ENCODE measurements around the gene ABCD4. TPM values are rescaled to one million over a fixed set of nuclear protein-coding genes. Genes with fewer than 3 reads are reported as not detected.

Gene ABCD4
- total and polyA plus RNA-seq, 4 donors = 20.4 to 34.4 (median 29.1) TPM

DNA sequence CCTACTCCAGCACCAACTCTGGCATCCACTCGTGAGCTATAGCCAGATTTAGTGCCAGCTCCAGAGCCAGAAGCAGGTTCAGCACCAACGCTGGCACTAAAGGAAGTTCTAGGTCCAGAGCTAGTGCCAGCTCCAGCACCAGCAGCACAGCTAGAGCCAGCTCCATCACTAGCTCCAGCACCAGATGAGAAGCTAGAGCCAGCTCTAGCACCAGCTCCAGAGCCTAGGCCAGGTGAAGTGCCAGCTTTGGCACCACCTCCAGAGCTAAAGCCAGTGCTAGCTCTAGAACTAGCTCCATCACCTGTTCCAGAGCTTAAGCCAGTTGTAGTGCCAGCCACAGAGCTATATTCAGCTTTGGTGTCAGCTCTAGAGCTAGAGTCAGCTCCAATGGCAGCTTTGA, 24.7 kb downstream of the ABCD4 start:
- TF ChIP-seq TAF1 (conservative IDR thresholded peaks at IDR 0.05) = no peak
- TF ChIP-seq FOXA2 (IDR thresholded peaks at IDR 0.05) = no peak
- no peak for TF ChIP-seq HNF4A (conservative IDR thresholded peaks at IDR 0.05)
- no peak for TF ChIP-seq HNF4G (IDR thresholded peaks at IDR 0.05)
- no peak for TF ChIP-seq GABPA (IDR thresholded peaks at IDR 0.05 in 1 of 2, conservative IDR thresholded peaks at IDR 0.05 in 1 of 2)
- TF ChIP-seq, protein P1, sequence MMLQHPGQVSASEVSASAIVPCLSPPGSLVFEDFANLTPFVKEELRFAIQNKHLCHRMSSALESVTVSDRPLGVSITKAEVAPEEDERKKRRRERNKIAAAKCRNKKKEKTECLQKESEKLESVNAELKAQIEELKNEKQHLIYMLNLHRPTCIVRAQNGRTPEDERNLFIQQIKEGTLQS (IDR thresholded peaks at IDR 0.05) = no peak
- no peak for TF ChIP-seq NR2F2 (IDR thresholded peaks at IDR 0.05)
- no peak for TF ChIP-seq FOXA1 (IDR thresholded peaks at IDR 0.05)
- H3K9me3 ChIP-seq (ENCODE audit: control insufficient read depth in 4 of 4, low read length in 3 of 4) = no peaks in the 10 kb centered on the region
- WGBS = 90% methylated on average over 2 of the region's 2 CpGs
- H3K27me3 ChIP-seq (ENCODE audit: control insufficient read depth in 4 of 4, insufficient read depth in 4 of 4, low read length in 3 of 4) = no peaks in the 10 kb centered on the region
- H3K4me3 ChIP-seq (ENCODE audit: low read depth in 1 of 3, low read length in 3 of 3) = no peak overlapping the region
- H3K27ac ChIP-seq (ENCODE audit: low read depth in 1 of 2, low read length in 2 of 2) = no peak overlapping the region
- H3K4me1 ChIP-seq (ENCODE audit: control insufficient read depth in 4 of 4, insufficient read depth in 4 of 4, low read length in 3 of 4) = no peaks in the 10 kb centered on the region
- peaks cover 0 to 4% (median 3%) of the 10 kb centered on the region in 4 donors for H3K36me3 ChIP-seq (ENCODE audit: control insufficient read depth in 4 of 4, insufficient read depth in 3 of 4, low read depth in 1 of 4, low read length in 3 of 4)
- no peak for DNase-seq (ENCODE audit: low spot score)
- H3K9ac ChIP-seq (ENCODE audit: low read depth in 1 of 2, low read length in 2 of 2) = no peak overlapping the region

DNA sequence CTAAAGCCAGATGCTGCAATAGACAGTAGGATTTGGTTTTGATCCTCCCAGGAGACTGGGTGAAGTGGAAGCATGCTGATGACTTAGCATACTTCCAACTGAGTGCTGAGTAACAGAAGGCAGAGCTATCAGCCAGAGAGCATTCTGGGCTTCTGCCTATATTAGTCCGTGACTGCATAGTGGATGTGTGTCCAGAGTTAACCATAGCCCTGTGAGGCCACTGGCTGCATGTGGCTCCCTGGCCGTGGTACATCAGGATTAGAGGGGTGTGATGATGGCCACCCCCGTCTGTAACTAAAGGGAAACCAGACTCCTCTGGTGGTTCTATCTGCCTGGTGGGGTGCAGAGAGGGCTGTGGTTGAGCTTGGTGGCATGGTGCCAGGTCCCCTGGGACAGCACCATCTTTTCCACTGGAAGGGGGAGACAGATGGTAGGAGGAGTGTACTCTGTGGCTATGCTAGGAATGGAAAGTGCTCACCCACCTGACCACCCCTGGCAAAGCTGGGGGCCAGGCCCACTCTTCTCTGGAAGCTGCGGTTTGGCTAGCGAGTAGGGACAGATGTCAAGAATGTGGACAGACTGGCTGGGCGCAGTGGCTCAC, 27.4 kb downstream of the ABCD4 start:
- H3K27me3 ChIP-seq (ENCODE audit: control insufficient read depth in 4 of 4, insufficient read depth in 4 of 4, low read length in 3 of 4) = no peaks in the 10 kb centered on the region
- H3K9ac ChIP-seq (ENCODE audit: low read depth in 1 of 2, low read length in 2 of 2) = no peak overlapping the region
- DNase-seq (ENCODE audit: low spot score) = no peak
- H3K4me3 ChIP-seq (ENCODE audit: low read depth in 1 of 3, low read length in 3 of 3) = no peak overlapping the region
- H3K4me1 ChIP-seq (ENCODE audit: control insufficient read depth in 4 of 4, insufficient read depth in 4 of 4, low read length in 3 of 4) = no peaks in the 10 kb centered on the region
- TF ChIP-seq HNF4G (IDR thresholded peaks at IDR 0.05) (no peak), TAF1 (conservative IDR thresholded peaks at IDR 0.05) (no peak), RXRA (IDR thresholded peaks at IDR 0.05) (no peak), FOXA2 (IDR thresholded peaks at IDR 0.05) (no peak), RAD21 (IDR thresholded peaks at IDR 0.05) (no peak), JUND (IDR thresholded peaks at IDR 0.05) (no peak), GABPA (IDR thresholded peaks at IDR 0.05 in 1 of 2, conservative IDR thresholded peaks at IDR 0.05 in 1 of 2) (no peak), FOXA1 (IDR thresholded peaks at IDR 0.05) (no peak), YY1 (IDR thresholded peaks at IDR 0.05) (no peak), EGR1 (IDR thresholded peaks at IDR 0.05; ENCODE audit: low read depth in 2 of 2) (no peak), NR2F2 (IDR thresholded peaks at IDR 0.05) (no peak)
- TF ChIP-seq, protein P2, sequence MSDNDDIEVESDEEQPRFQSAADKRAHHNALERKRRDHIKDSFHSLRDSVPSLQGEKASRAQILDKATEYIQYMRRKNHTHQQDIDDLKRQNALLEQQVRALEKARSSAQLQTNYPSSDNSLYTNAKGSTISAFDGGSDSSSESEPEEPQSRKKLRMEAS (IDR thresholded peaks at IDR 0.05) = no peak
- TF ChIP-seq, protein P3, sequence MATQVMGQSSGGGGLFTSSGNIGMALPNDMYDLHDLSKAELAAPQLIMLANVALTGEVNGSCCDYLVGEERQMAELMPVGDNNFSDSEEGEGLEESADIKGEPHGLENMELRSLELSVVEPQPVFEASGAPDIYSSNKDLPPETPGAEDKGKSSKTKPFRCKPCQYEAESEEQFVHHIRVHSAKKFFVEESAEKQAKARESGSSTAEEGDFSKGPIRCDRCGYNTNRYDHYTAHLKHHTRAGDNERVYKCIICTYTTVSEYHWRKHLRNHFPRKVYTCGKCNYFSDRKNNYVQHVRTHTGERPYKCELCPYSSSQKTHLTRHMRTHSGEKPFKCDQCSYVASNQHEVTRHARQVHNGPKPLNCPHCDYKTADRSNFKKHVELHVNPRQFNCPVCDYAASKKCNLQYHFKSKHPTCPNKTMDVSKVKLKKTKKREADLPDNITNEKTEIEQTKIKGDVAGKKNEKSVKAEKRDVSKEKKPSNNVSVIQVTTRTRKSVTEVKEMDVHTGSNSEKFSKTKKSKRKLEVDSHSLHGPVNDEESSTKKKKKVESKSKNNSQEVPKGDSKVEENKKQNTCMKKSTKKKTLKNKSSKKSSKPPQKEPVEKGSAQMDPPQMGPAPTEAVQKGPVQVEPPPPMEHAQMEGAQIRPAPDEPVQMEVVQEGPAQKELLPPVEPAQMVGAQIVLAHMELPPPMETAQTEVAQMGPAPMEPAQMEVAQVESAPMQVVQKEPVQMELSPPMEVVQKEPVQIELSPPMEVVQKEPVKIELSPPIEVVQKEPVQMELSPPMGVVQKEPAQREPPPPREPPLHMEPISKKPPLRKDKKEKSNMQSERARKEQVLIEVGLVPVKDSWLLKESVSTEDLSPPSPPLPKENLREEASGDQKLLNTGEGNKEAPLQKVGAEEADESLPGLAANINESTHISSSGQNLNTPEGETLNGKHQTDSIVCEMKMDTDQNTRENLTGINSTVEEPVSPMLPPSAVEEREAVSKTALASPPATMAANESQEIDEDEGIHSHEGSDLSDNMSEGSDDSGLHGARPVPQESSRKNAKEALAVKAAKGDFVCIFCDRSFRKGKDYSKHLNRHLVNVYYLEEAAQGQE (IDR thresholded peaks at IDR 0.05) = no peak
- TF ChIP-seq, protein P4, sequence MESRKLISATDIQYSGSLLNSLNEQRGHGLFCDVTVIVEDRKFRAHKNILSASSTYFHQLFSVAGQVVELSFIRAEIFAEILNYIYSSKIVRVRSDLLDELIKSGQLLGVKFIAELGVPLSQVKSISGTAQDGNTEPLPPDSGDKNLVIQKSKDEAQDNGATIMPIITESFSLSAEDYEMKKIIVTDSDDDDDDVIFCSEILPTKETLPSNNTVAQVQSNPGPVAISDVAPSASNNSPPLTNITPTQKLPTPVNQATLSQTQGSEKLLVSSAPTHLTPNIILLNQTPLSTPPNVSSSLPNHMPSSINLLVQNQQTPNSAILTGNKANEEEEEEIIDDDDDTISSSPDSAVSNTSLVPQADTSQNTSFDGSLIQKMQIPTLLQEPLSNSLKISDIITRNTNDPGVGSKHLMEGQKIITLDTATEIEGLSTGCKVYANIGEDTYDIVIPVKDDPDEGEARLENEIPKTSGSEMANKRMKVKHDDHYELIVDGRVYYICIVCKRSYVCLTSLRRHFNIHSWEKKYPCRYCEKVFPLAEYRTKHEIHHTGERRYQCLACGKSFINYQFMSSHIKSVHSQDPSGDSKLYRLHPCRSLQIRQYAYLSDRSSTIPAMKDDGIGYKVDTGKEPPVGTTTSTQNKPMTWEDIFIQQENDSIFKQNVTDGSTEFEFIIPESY (IDR thresholded peaks at IDR 0.05) = no peak
- TF ChIP-seq, protein P1 (IDR thresholded peaks at IDR 0.05) = no peak
- WGBS = 76% methylated on average over 6 of the region's 6 CpGs
- H3K36me3 ChIP-seq (ENCODE audit: control insufficient read depth in 4 of 4, insufficient read depth in 3 of 4, low read depth in 1 of 4, low read length in 3 of 4) = no peaks in the 10 kb centered on the region
- H3K27ac ChIP-seq (ENCODE audit: low read depth in 1 of 2, low read length in 2 of 2) = no peak overlapping the region
- no peaks in the 10 kb centered on the region for H3K9me3 ChIP-seq (ENCODE audit: control insufficient read depth in 4 of 4, low read length in 3 of 4)

Measured in liver (tissue), 9 donors.